GM18867 (cell line): ENCODE data around the gene DIP2A.

Source experiments
- ATAC-seq: cut with Tn5 transposase; IDR thresholded peaks from one replicate; pipeline ENCODE4 v1.9.1; 2021; ENCODE audit warnings: mild to moderate bottlenecking, moderate library complexity; ENCODE audit not compliant: unreplicated experiment

The DIP2A gene

DNA sequence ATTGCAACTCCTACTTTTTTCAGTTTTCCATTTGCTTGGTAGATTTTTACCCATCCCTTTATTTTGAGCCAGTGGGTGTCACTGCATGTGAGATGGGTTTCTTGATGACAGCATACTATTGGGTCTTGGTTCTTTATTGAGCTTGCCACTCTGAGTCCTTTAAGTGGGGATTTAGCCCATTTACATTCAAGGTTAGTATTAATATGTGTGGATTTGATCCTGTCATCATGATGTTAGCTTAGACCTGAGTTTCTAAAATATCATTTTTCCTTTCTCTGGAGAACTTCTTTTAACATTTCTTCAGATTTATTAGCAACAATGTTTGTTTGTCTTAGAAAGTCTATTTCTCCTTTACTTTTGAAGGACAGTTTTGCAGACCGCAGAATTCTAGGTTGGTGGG lies 158.0 kb downstream of the DIP2A start:
- ATAC-seq, result no peak

GRCh38 chr21:46617267-46618051 lies 158.8 kb downstream of the DIP2A start:
- no peak for ATAC-seq

- no peak for ATAC-seq
Measured at GRCh38 chr21:46618738-46619379, 160.2 kb downstream of the DIP2A start.
